HCT116 (cell line): ENCODE results near the gene RHBDL3. TPM values are rescaled to one million over a fixed set of nuclear protein-coding genes. Genes with fewer than 3 reads are reported as not detected.

Source experiments
- ATAC-seq: fragments of 200-7000 bp; cut with Tn5 transposase; 2 replicates; pipeline ENCODE4 v1.9.1; 2020; ENCODE audit warnings: mild to moderate bottlenecking, moderate library complexity
- BruUV-seq: library from RNA; stranded (reverse); fragments of 400-500 nt; replicated peaks from 2 replicates; lab custom pipeline; 2021; lab: Mats Ljungman, UMichigan
- CTCF ChIA-PET: fragments of 300-600 bp; sonication (Branson Sonifier 250); formaldehyde crosslinking; loops from one replicate; lab custom pipeline; 2021; ENCODE audit warnings: antibody characterized with exemption; lab: Charles Lee
- POLR2A ChIA-PET: fragments of 300-600, 350-600 bp; sonication (Branson Sonifier 250); formaldehyde crosslinking; loops from one replicate; lab custom pipeline; 2021; ENCODE audit warnings: antibody characterized with exemption; lab: Charles Lee
- RAD21 ChIA-PET, 2 experiments: fragments of 300-600 bp; sonication (Branson Sonifier 250); formaldehyde crosslinking; loops; one replicate each; lab custom pipeline; 2023; ENCODE audit warnings: low total read pairs in 2 of 2; ENCODE audit not compliant: uncharacterized antibody in 2 of 2, unreplicated experiment in 2 of 2, low non-redundant PET in 1 of 2; lab: Charles Lee
- DNase-seq: peaks from one replicate; pipeline ENCODE4 v3.0.0-alpha.2; 2010; ENCODE audit warnings: low read depth, low spot score
- H2AFZ ChIP-seq: fragments of 200-600 bp; shearing (Covaris generic), sonication (generic); 2 replicates; pipeline ENCODE4 v1.6.1; 2017; ENCODE audit warnings: low read depth, mixed run types, mixed read lengths, antibody characterized with exemption, low read length; ENCODE audit not compliant: poor library complexity, severe bottlenecking
- H3K27ac ChIP-seq: 2 replicates; pipeline ENCODE4 v1.5.1; 2012; ENCODE audit warnings: low read depth, low read length
- H3K27me3 ChIP-seq: fragments of 200-600 bp; sonication (generic); 2 replicates; pipeline ENCODE4 v1.6.1; 2016; ENCODE audit warnings: mixed run types, low read length, mixed read lengths; ENCODE audit not compliant: insufficient read depth
- H3K36me3 ChIP-seq, 2 experiments: fragments of 200-500 bp in 1 of 2; fragments of 200-600 bp in 1 of 2; sonication (Bioruptor generic) in 1 of 2; sonication (generic) in 1 of 2; 2 replicates each; pipeline versions ENCODE4 v1.5.1 to v1.6.1; 2014 to 2016; ENCODE audit warnings: low read length in 2 of 2, inconsistent platforms in 1 of 2, mixed read lengths in 1 of 2, mixed run types in 1 of 2; ENCODE audit not compliant: insufficient read depth in 2 of 2, control insufficient read depth in 1 of 2
- H3K4me1 ChIP-seq, 2 experiments: fragments of 200-600 bp in 1 of 2; sonication (generic) in 1 of 2; 2 replicates each; pipeline versions ENCODE4 v1.5.1 to v1.6.1; 2012 to 2017; ENCODE audit warnings: low read length in 2 of 2, inconsistent platforms in 1 of 2, mild to moderate bottlenecking in 1 of 2, mixed read lengths in 1 of 2, mixed run types in 1 of 2, moderate library complexity in 1 of 2; ENCODE audit not compliant: insufficient read depth in 2 of 2, control insufficient read depth in 1 of 2
- H3K4me2 ChIP-seq: fragments of 200-600 bp; sonication (generic); 2 replicates; pipeline ENCODE4 v1.6.1; 2017; ENCODE audit warnings: mixed run types, low read length, mixed read lengths
- H3K4me3 ChIP-seq, 2 experiments: fragments of 200-600 bp in 1 of 2; sonication (generic) in 1 of 2; replicated peaks in 1 of 2; 2 replicates each; pipeline ENCODE4 v1.5.1; 2011 to 2016; ENCODE audit warnings: low read length in 2 of 2, control low read depth in 1 of 2, low read depth in 1 of 2, mild to moderate bottlenecking in 1 of 2, mixed read lengths in 1 of 2, mixed run types in 1 of 2
- H3K79me2 ChIP-seq: fragments of 200-600 bp; sonication (generic); 2 replicates; pipeline ENCODE4 v1.6.1; 2017; ENCODE audit warnings: mild to moderate bottlenecking, mixed run types, low read length, moderate library complexity, mixed read lengths; ENCODE audit not compliant: insufficient read depth
- H3K9ac ChIP-seq: fragments of 200-600 bp; sonication (generic); 2 replicates; pipeline ENCODE4 v1.6.1; 2016; ENCODE audit warnings: low read length, mixed read lengths
- H3K9me2 ChIP-seq: fragments of 200-600 bp; sonication (generic), shearing (Covaris generic); 2 replicates; pipeline ENCODE4 v1.6.1; 2017; ENCODE audit warnings: mixed run types, mild to moderate bottlenecking, moderate library complexity; ENCODE audit not compliant: insufficient read depth
- H3K9me3 ChIP-seq, 2 experiments: fragments of 200-500 bp in 1 of 2; fragments of 200-600 bp in 1 of 2; sonication (Bioruptor generic) in 1 of 2; sonication (generic) in 1 of 2; 2 replicates each; pipeline ENCODE4 v1.6.1; 2014 to 2017; ENCODE audit warnings: low read length in 2 of 2, mixed read lengths in 2 of 2, inconsistent platforms in 1 of 2, low read depth in 1 of 2, mild to moderate bottlenecking in 1 of 2, mixed run types in 1 of 2, moderate library complexity in 1 of 2; ENCODE audit not compliant: control insufficient read depth in 1 of 2, insufficient read depth in 1 of 2
- H4K20me1 ChIP-seq: fragments of 200-600 bp; sonication (generic), shearing (Covaris generic); 2 replicates; pipeline ENCODE4 v1.6.1; 2017; ENCODE audit warnings: mixed run types, mild to moderate bottlenecking, moderate library complexity; ENCODE audit not compliant: insufficient read depth
- CBX3 ChIP-seq: IDR thresholded peaks from 2 replicates; pipeline ENCODE4 v1.6.1; 2012; ENCODE audit warnings: low read depth
- CTCF ChIP-seq, 3 experiments: fragments of 200-600 bp in 1 of 3; sonication (generic) in 1 of 3; IDR thresholded peaks in 2 of 3; conservative IDR thresholded peaks in 1 of 3; 2 replicates each; pipeline ENCODE4 v1.5.1; 2012 to 2017; ENCODE audit warnings: low read depth in 2 of 3, low read length in 2 of 3, antibody characterized with exemption in 1 of 3, borderline replicate concordance in 1 of 3, control low read depth in 1 of 3, mild to moderate bottlenecking in 1 of 3, mixed read lengths in 1 of 3, mixed run types in 1 of 3, moderate library complexity in 1 of 3; ENCODE audit not compliant: insufficient read depth in 1 of 3
- EGR1 ChIP-seq: IDR thresholded peaks from 2 replicates; pipeline ENCODE4 v1.6.1; 2012; ENCODE audit warnings: low read depth
- EZH2 ChIP-seq: fragments of 200-600 bp; sonication (generic); IDR thresholded peaks from 2 replicates; pipeline ENCODE4 v1.6.1; 2017; ENCODE audit warnings: antibody characterized with exemption, mixed run types
- MAX ChIP-seq: IDR thresholded peaks from 2 replicates; pipeline ENCODE4 v1.6.1; 2012
- REST ChIP-seq: IDR thresholded peaks from 2 replicates; pipeline ENCODE4 v1.6.1; 2012; ENCODE audit warnings: low read depth
- SP1 ChIP-seq: IDR thresholded peaks from 2 replicates; pipeline ENCODE4 v1.6.1; 2012; ENCODE audit warnings: low read depth
- TCF7L2 ChIP-seq: IDR thresholded peaks from 2 replicates; pipeline ENCODE4 v1.7.0; 2011; ENCODE audit warnings: borderline replicate concordance, inconsistent platforms; ENCODE audit not compliant: insufficient read depth, insufficient read length; ENCODE audit errors: extremely low read depth
- ZNF274 ChIP-seq: fragments of 200-500 bp; sonication (Bioruptor generic); IDR thresholded peaks from 2 replicates; pipeline ENCODE4 v1.6.1; 2014; ENCODE audit warnings: mild to moderate bottlenecking, low read depth, low read length, inconsistent platforms
- intact Hi-C: fragments of 100-400 bp; cut with micrococcal nuclease; formaldehyde crosslinking; loops from 2 replicates; pipeline ENCODE4 v1.10.0; 2022
- total RNA-seq: library from RNA; stranded (reverse); gene quantifications from one replicate; pipeline ENCODE4 v1.2.1, GENCODE V29; 2021; ENCODE audit not compliant: unreplicated experiment
- TF ChIP-seq, protein P1 (sequence below): IDR thresholded peaks from 2 replicates; pipeline ENCODE4 v1.6.1; 2012

The RHBDL3 gene
- total RNA-seq, 1 experiment from 2014 or later: 4.0 TPM

DNA sequence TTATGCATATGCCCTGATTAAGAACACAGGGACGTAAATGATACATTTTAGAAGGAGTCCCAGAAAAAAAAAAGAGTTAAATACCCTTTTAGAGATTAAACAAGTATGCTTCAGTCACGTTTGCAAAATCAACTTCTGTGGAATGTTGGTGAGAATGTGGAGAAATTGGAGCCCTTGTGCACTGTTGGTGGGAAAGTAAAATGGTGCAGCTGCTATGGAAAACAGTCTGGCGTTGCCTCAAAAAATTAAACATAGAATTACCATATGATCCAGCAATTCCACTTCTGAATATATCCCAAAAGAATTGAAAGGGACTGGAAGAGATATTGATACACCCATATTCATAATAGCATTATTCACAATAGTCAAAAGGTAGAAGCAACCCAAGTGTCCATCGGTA is 26.5 kb downstream of the RHBDL3 start:
- ATAC-seq (no peak), DNase-seq (no peak)
- Histone ChIP-seq H3K9ac (no peak overlapping the region), H3K79me2 (no peaks in the 10 kb centered on the region), H3K9me2 (no peaks in the 10 kb centered on the region), H3K27ac (no peak overlapping the region), H4K20me1 (no peaks in the 10 kb centered on the region), H3K9me3 (no peaks in the 10 kb centered on the region), H3K4me1 (no peaks in the 10 kb centered on the region), H3K4me3 (no peak overlapping the region), H2AFZ (no peak overlapping the region), H3K36me3 (no peaks in the 10 kb centered on the region), H3K27me3 (no peaks in the 10 kb centered on the region), H3K4me2 (no peak overlapping the region)
- RAD21 ChIA-PET: no interaction called here
- TF ChIP-seq ZNF274 (no peak), CTCF (IDR thresholded peaks at IDR 0.05 in 2 of 3, conservative IDR thresholded peaks at IDR 0.05 in 1 of 3; ENCODE audit: borderline replicate concordance in 1 of 3, insufficient read depth in 1 of 3, low read depth in 2 of 3, low read length in 2 of 3) (no peak), EZH2 (no peak), EGR1 (no peak), REST (no peak), TCF7L2 (no peak), SP1 (no peak), MAX (no peak), CBX3 (no peak)
- TF ChIP-seq, protein P1, sequence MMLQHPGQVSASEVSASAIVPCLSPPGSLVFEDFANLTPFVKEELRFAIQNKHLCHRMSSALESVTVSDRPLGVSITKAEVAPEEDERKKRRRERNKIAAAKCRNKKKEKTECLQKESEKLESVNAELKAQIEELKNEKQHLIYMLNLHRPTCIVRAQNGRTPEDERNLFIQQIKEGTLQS: no peak
- POLR2A ChIA-PET: no interaction called here
- no TSS peak for BruUV-seq
- intact Hi-C loops: no loop called here
- CTCF ChIA-PET: no interaction called here
